Left renal cortex interstitium (tissue), 4 donors: ENCODE measurements around the gene UTP3. TPM values are rescaled to one million over a fixed set of nuclear protein-coding genes. Genes with fewer than 3 reads are reported as not detected.
"Not testable (repeated sequence)": the region's sequence is repeated elsewhere in the genome, so short reads cannot be mapped to it uniquely, and the experiment has no call there.

Source experiments
- DNase-seq, 4 donors: peaks; one replicate each; pipeline ENCODE4 v3.0.0-alpha.2; 2013; ENCODE audit warnings: low read depth in 4 of 4, low spot score in 2 of 4, missing footprints in 1 of 4
- polyA plus RNA-seq, 4 donors: library from polyadenylated mRNA; unstranded; fragments of 120-200 nt; gene quantifications; one replicate each; pipeline ENCODE4 v1.2.1, GENCODE V29; 2013; ENCODE audit not compliant: insufficient read length in 4 of 4

Gene UTP3
- polyA plus RNA-seq, 4 donors, result 39.7 to 54.4 (median 46.3) TPM

DNA sequence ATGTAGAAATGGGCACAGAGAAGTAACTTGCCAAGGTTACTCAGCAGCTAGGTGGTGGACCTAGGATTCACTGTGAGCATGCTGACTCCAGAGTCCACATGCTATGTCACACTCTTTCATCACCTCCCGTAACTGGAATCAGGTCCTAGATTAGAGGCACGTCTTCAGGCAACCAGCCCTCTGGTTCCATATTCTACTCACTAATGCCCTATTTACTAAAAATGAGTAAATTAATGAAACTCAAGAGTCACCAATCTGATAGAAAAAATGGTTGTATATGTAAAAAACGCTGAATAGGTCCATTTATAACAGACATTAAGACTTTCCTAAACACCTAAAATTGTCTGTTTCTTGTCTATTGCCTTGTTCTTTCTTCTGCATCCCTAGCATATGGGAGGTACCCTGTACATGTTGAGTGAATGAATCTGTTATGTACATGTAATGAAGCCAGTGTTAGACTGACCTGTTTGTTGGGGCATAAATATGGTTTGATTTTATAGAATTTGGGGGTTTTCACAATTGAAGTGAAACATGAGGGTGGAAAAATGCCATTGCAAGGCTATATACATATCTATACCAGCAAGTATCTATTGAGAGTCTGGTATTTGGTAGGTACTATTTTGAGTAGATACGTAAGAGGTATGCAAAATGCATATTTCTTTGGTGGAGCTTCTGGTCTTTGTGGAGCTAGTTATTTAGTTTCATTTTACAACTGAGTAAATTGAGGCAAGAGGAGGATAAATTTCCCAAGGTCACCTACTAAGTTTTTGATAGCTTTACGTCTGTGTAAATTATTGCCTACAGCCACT is 26.0 kb downstream of the UTP3 start:
- no peak for DNase-seq

GRCh38 chr4:70715097-70715496 is 26.8 kb downstream of the UTP3 start:
- no peak for DNase-seq

DNA sequence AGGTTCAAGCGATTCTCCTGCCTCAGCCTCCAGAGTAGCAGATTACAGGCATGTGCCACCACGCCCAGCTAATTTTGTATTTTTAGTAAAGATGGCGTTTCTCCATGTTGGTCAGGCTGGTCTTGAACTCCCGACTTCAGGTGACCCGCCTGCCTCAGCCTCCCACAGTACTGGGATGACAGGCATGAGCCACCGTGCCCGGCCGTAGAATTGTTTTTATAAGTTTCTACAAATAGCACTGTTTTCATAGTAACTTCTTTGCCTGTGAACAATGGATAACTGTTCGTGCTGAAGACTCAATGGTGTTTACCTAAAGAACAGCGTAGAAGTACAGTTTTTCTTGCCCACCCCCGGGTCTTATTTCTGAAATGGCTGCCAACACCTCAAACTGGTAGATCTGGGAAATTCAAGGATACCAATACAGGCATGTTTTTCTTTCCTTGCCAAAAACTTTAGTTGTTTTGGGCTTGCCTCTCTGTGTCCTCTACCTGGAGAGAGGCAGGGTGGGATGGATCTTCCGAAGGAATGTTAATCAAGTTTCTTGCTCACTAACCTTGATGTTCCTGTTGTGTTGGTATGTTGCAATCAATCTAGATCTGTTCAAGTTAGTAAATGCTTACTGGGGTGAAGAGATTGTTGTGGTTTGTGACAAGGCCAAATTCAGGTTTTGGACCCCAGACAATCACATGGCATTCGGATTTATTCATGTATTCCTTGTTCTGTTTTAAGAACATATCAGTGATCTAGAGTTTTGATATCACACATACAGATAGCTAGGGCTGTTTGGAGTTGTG is 30.7 kb downstream of the UTP3 start:
- no peak for DNase-seq

DNA sequence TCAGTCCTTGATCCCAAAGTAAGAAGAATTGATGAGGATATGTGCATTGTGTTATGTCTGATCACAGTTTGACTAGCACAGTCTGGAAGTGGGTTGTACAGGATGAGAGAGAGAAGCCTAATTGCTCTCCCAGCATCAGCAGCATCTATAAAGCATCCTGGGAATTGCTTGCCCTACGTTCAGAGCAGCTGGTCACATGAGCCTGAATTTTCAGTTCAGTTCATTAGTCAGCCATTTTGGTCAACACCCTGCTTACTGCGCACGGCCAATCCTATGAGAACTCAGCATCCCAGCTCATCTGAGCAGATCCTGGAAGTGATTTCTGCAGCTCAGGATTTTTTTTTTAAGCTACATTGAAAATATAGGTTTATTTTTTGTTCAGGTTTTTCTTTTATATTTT is 33.4 kb downstream of the UTP3 start, which contains the start of gene RUFY3:
Gene RUFY3 (plus strand): TSS at position 218 of the 400 bp plus-strand sequence. CDS start 610 bp downstream, outside the sequence.
- no peak for DNase-seq

GRCh38 chr4:70722199-70722791 is 34.0 kb downstream of the UTP3 start:
- no peak for DNase-seq

DNA sequence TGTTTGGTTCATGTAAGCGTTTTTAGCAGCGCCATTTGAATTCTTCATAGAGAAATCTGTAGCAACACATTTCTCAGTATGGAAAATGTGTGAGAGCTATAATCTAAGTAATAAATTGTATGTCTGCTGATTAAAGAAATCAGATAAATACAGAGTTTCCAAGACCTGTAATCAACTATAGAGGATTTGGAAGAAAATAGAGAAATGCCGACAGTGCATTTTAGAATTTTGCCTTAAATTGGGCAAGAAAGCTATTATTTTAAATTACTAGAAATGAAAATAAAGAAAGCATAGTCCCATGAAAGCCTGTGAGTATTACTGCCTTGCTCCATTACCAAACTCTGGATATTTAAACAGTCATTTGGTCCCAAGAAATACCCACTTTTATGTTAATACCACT is 36.1 kb downstream of the UTP3 start:
- DNase-seq, result no peak

- no peak for DNase-seq
Observed at GRCh38 chr4:70725633-70726032, 37.3 kb downstream of the UTP3 start.

GRCh38 chr4:70726515-70726914 is 38.2 kb downstream of the UTP3 start:
- DNase-seq, result not testable (repeated sequence)

- no peak for DNase-seq
Observed at GRCh38 chr4:70728091-70728490, 39.8 kb downstream of the UTP3 start.

DNA sequence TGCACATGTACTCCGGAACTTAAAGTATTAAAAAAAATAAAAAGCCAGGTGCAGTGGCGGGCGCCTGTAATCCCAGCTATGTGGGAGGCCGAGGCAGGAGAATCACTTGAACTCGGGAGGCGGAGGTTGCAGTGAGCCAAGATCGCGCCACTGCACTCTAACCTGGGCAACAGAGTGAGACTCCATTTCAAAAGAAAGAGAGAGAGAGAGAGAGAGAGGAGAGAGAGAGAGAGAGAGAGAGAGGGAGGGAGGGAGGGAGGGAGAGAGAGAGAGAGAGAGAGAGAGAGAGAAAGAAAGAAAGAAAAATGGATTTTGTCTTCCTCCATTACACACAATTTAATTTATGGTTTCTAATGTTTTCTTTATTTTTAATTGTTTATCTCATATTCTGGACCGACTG is 44.5 kb downstream of the UTP3 start:
- not testable (repeated sequence) for DNase-seq

- no peak for DNase-seq
Observed at GRCh38 chr4:70734168-70734954, 46.0 kb downstream of the UTP3 start.

GRCh38 chr4:70734971-70735370 is 46.6 kb downstream of the UTP3 start:
- no peak for DNase-seq

- not testable (repeated sequence) for DNase-seq
Observed at GRCh38 chr4:70735915-70736314, 47.6 kb downstream of the UTP3 start.

DNA sequence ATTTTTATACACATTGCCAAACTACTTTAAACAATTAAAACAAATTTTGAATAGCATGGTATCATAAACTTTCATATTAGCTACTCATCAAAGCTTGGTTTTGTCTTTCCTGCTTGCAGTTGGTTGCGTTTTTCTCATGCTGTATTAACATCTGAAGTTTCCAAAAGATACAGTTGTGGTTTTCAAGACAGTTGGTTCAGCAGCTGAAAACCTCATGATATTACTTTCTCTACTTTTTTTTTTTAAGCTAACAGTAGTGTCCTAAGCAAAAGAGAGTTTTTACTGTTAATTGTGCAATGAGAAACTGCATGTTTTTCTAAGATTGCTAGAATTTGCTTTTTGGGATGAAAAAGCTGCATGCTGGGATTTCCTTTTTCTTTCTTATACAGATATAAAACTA is 48.7 kb downstream of the UTP3 start:
- no peak for DNase-seq

DNA sequence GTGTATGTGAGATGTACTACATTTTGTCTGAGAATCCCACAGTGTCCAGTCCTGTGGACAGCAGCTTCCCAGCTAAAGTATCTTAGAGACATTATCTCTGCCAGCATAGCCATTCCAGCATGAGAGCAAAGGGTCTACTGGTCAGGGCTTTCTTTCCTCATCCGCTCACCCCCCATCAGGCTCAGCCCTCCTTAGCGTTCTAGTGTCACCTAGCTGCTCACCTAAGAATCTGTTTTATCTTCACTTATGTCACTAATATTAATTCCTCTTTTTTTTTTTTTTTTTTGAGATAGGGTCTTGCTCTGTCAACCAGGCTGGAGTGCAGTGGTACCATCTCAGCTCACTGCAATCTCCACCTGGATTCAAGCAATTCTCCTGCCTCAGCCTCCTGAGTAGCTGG is 49.1 kb downstream of the UTP3 start:
- DNase-seq, result no peak

GRCh38 chr4:70739496-70740337 is 51.4 kb downstream of the UTP3 start:
- DNase-seq, result no peak
